Common myeloid progenitor, CD34-positive (primary cell): ENCODE data around the gene EPHB4.
"Not testable (repeated sequence)": the region's sequence is repeated elsewhere in the genome, so short reads cannot be mapped to it uniquely, and the experiment has no call there.

ENCODE experiments used
- CTCF ChIA-PET: fragments of 350-600 bp; sonication (Branson Sonifier 250); formaldehyde crosslinking; loops from one replicate; lab custom pipeline; 2021; ENCODE audit warnings: antibody characterized with exemption; lab: Charles Lee
- POLR2A ChIA-PET: fragments of 350-600 bp; sonication (Branson Sonifier 250); formaldehyde crosslinking; loops from one replicate; lab custom pipeline; 2021; ENCODE audit warnings: antibody characterized with exemption; lab: Charles Lee
- DNase-seq, 3 donors: peaks; one replicate each; pipeline versions ENCODE4 v3.0.0 to v3.0.0-alpha.2; 2013
- H3K27ac ChIP-seq, 2 experiments: 1 replicate in 1 of 2; 2 replicates in 1 of 2; pipeline ENCODE4 v1.7.0; 2013; ENCODE audit warnings: inconsistent platforms in 2 of 2, low read length in 2 of 2, mild to moderate bottlenecking in 2 of 2, low read depth in 1 of 2, moderate library complexity in 1 of 2; ENCODE audit not compliant: severe bottlenecking in 2 of 2, insufficient read depth in 1 of 2, poor library complexity in 1 of 2
- H3K27me3 ChIP-seq, 5 experiments: replicated peaks in 2 of 5; 1 replicate in 3 of 5; 2 replicates in 2 of 5; pipeline versions ENCODE4 v1.6.1 to v1.7.0; 2013; ENCODE audit warnings: low read length in 4 of 5, mild to moderate bottlenecking in 2 of 5, moderate library complexity in 2 of 5, inconsistent platforms in 1 of 5; ENCODE audit not compliant: insufficient read depth in 5 of 5, control insufficient read depth in 4 of 5
- H3K36me3 ChIP-seq, 4 experiments: 1 replicate in 2 of 4; 2 replicates in 2 of 4; pipeline versions ENCODE4 v1.6.1 to v1.7.0; 2013; ENCODE audit warnings: low read length in 3 of 4, control low read depth in 1 of 4, mild to moderate bottlenecking in 1 of 4; ENCODE audit not compliant: control insufficient read depth in 4 of 4, insufficient read depth in 4 of 4
- H3K4me1 ChIP-seq, 4 experiments: 1 replicate in 3 of 4; 2 replicates in 1 of 4; pipeline versions ENCODE4 v1.6.1 to v1.7.1; 2013; ENCODE audit warnings: low read length in 3 of 4, mild to moderate bottlenecking in 3 of 4, control low read depth in 1 of 4, inconsistent platforms in 1 of 4, moderate library complexity in 1 of 4; ENCODE audit not compliant: control insufficient read depth in 4 of 4, insufficient read depth in 4 of 4; ENCODE audit errors: control extremely low read depth in 1 of 4
- H3K4me3 ChIP-seq, 7 experiments: 1 replicate in 4 of 7; 2 replicates in 3 of 7; pipeline versions ENCODE4 v1.5.1 to v1.7.0; 2013; ENCODE audit warnings: mild to moderate bottlenecking in 7 of 7, low read length in 6 of 7, moderate library complexity in 6 of 7, inconsistent platforms in 2 of 7, low read depth in 2 of 7, control low read depth in 1 of 7; ENCODE audit not compliant: insufficient read depth in 4 of 7, control insufficient read depth in 1 of 7; ENCODE audit errors: extremely low read depth in 1 of 7
- H3K9me3 ChIP-seq, 5 experiments: 1 replicate in 4 of 5; 2 replicates in 1 of 5; pipeline versions ENCODE4 v1.6.1 to v1.7.1; 2013; ENCODE audit warnings: low read length in 4 of 5, mild to moderate bottlenecking in 2 of 5, inconsistent platforms in 1 of 5, low read depth in 1 of 5, moderate library complexity in 1 of 5; ENCODE audit not compliant: control insufficient read depth in 4 of 5, insufficient read depth in 2 of 5; ENCODE audit errors: control extremely low read depth in 1 of 5
- WGBS: methylation state at CpG from one replicate; pipeline ENCODE4 v1.1.5; 2013; ENCODE audit not compliant: insufficient coverage; 5-methylcytosine and 5-hydroxymethylcytosine counted together

EPHB4 gene

GRCh38 chr7:100763556-100764140 lies 63.7 kb downstream of the EPHB4 start:
- 83% methylated on average over 14 of the region's 14 CpGs for WGBS
- CTCF ChIA-PET: interaction anchor here (1.8 kb wide), 1 partner anchor 15 kb away, joined by 3 read pairs; no protein-coding TSS in a partner anchor

GRCh38 chr7:100762841-100763240 lies 64.5 kb downstream of the EPHB4 start:
- H3K9me3 ChIP-seq, H3K4me3 ChIP-seq, H3K4me1 ChIP-seq, DNase-seq, POLR2A ChIA-PET, H3K27me3 ChIP-seq, H3K27ac ChIP-seq, H3K36me3 ChIP-seq: not testable (repeated sequence)
- WGBS: 88% methylated on average over 5 of the region's 5 CpGs
- CTCF ChIA-PET: interaction anchor here (0.7 kb wide), 2 partner anchors 206 to 299 kb away, joined by 3 to 4 read pairs; no protein-coding TSS in a partner anchor

More at GRCh38 chr7:100763556-100764140, 63.7 kb downstream of the EPHB4 start:
- no peaks in the 10 kb centered on the region for H3K4me1 ChIP-seq
- POLR2A ChIA-PET: no interaction called here
- no peak for DNase-seq
- H3K36me3 ChIP-seq: no peaks in the 10 kb centered on the region
- no peaks in the 10 kb centered on the region for H3K9me3 ChIP-seq
- no peak overlapping the region for H3K27ac ChIP-seq
- H3K27me3 ChIP-seq: no peaks in the 10 kb centered on the region
- H3K4me3 ChIP-seq: no peak overlapping the region

GRCh38 chr7:100759357-100760171 lies 67.8 kb downstream of the EPHB4 start:
- peaks cover 0 to 2% (median 0%) of the 10 kb centered on the region in 5 experiments for H3K27me3 ChIP-seq
- H3K4me3 ChIP-seq: no peak overlapping the region
- H3K27ac ChIP-seq: no peak overlapping the region
- CTCF ChIA-PET: no interaction called here
- no peaks in the 10 kb centered on the region for H3K4me1 ChIP-seq
- H3K36me3 ChIP-seq: no peaks in the 10 kb centered on the region
- POLR2A ChIA-PET: no interaction called here
- H3K9me3 ChIP-seq: no peaks in the 10 kb centered on the region
- 91% methylated on average over 14 of the region's 19 CpGs for WGBS
- DNase-seq: no peak

GRCh38 chr7:100753750-100754149 lies 73.6 kb downstream of the EPHB4 start:
- Histone ChIP-seq H3K9me3 (no peaks in the 10 kb centered on the region), H3K36me3 (no peaks in the 10 kb centered on the region), H3K27ac (no peak overlapping the region), H3K4me3 (no peak overlapping the region), H3K4me1 (no peaks in the 10 kb centered on the region), H3K27me3 (peaks cover 5 to 21% (median 7%) of the 10 kb centered on the region in 5 experiments)
- DNase-seq: no peak
- POLR2A ChIA-PET: no interaction called here
- CTCF ChIA-PET: interaction anchor here (1.1 kb wide), 1 partner anchor 46 kb away, joined by 3 read pairs; no protein-coding TSS in a partner anchor
- WGBS: 100% methylated on average over 1 of the region's 3 CpGs

- H3K4me1 ChIP-seq: no peaks in the 10 kb centered on the region
- H3K27ac ChIP-seq: no peak overlapping the region
- H3K27me3 ChIP-seq: peaks cover 5 to 21% (median 6%) of the 10 kb centered on the region in 5 experiments
- H3K4me3 ChIP-seq: no peak overlapping the region
- ChIA-PET CTCF (no interaction called here), POLR2A (no interaction called here)
- DNase-seq: peak in 2 of 3 donors; percentile 17 to 25
- 80% methylated on average over 3 of the region's 5 CpGs for WGBS
- no peaks in the 10 kb centered on the region for H3K9me3 ChIP-seq
- no peaks in the 10 kb centered on the region for H3K36me3 ChIP-seq
Observed at GRCh38 chr7:100752994-100753393, 74.3 kb downstream of the EPHB4 start.
